MCF 10A (cell line): ENCODE data around the gene KRT38. TPM values are rescaled to one million over a fixed set of nuclear protein-coding genes. Genes with fewer than 3 reads are reported as not detected.

Source experiments
- BruUV-seq: library from RNA; stranded (reverse); fragments of 400-500 nt; replicated peaks from 2 replicates; lab custom pipeline; 2021; lab: Mats Ljungman, UMichigan
- CTCF ChIA-PET: fragments of 300-600 bp; sonication (Branson Sonifier 250); formaldehyde crosslinking; extraction: SDS; loops from one replicate; lab custom pipeline; 2021; ENCODE audit warnings: antibody characterized with exemption, inconsistent platforms; lab: Yijun Ruan, JAX
- POLR2A ChIA-PET: fragments of 300-600, 350-650 bp; sonication (Branson Sonifier 250); formaldehyde crosslinking; extraction: SDS; loops from one replicate; lab custom pipeline; 2020; ENCODE audit warnings: antibody characterized with exemption, inconsistent platforms; lab: Yijun Ruan, JAX
- DNase-seq: peaks from one replicate; pipeline ENCODE4 v3.0.0-alpha.2; 2018; ENCODE audit not compliant: unreplicated experiment
- H3K27ac Mint-ChIP-seq: one replicate; pipeline ENCODE4 v1.8.0; 2022; ENCODE audit warnings: mild to moderate bottlenecking, low read depth, mixed read lengths; ENCODE audit not compliant: unreplicated experiment
- H3K27me3 Mint-ChIP-seq: one replicate; pipeline ENCODE4 v1.8.0; 2022; ENCODE audit warnings: mixed read lengths; ENCODE audit not compliant: insufficient read depth, unreplicated experiment
- H3K36me3 Mint-ChIP-seq: one replicate; pipeline ENCODE4 v1.8.0; 2022; ENCODE audit warnings: mild to moderate bottlenecking, moderate library complexity, mixed read lengths; ENCODE audit not compliant: insufficient read depth, unreplicated experiment
- H3K4me1 Mint-ChIP-seq: one replicate; pipeline ENCODE4 v1.8.0; 2022; ENCODE audit warnings: mixed read lengths; ENCODE audit not compliant: insufficient read depth, unreplicated experiment
- H3K4me3 Mint-ChIP-seq: one replicate; pipeline ENCODE4 v1.8.0; 2022; ENCODE audit warnings: mild to moderate bottlenecking, moderate library complexity, mixed read lengths; ENCODE audit not compliant: unreplicated experiment
- H3K9me3 Mint-ChIP-seq: one replicate; pipeline ENCODE4 v1.8.0; 2022; ENCODE audit warnings: mixed read lengths; ENCODE audit not compliant: unreplicated experiment
- CTCF ChIP-seq: fragments of 200-600 bp; IDR thresholded peaks from one replicate; pipeline ENCODE4 v1.8.0; 2022; ENCODE audit warnings: antibody characterized with exemption, mild to moderate bottlenecking; ENCODE audit not compliant: unreplicated experiment
- intact Hi-C: fragments of 100-400 bp; cut with micrococcal nuclease; formaldehyde crosslinking; loops from 2 replicates; pipeline ENCODE4 v1.14.1; 2022
- total RNA-seq: library from RNA; stranded (reverse); gene quantifications from 2 replicates; pipeline ENCODE4 v1.2.3, GENCODE V29; 2022

Gene KRT38
- total RNA-seq, 1 experiment from 2014 or later = not detected

- no peak for DNase-seq
- Mint-ChIP-seq H3K27ac (no peak overlapping the region), H3K4me3 (no peak overlapping the region), H3K4me1 (no peaks in the 10 kb centered on the region), H3K27me3 (no peaks in the 10 kb centered on the region), H3K9me3 (no peaks in the 10 kb centered on the region), H3K36me3 (peaks cover 5% of the 10 kb centered on the region)
- POLR2A ChIA-PET = interaction anchor here (0.6 to 0.8 kb wide), 2 partner anchors 10 to 54 kb away, joined by 3 read pairs; no protein-coding TSS in a partner anchor
- BruUV-seq = no TSS peak
- intact Hi-C loops = no loop called here
- no peak for TF ChIP-seq CTCF
- CTCF ChIA-PET = interaction anchor here (0.6 kb wide), 1 partner anchor 64 kb away, joined by 3 read pairs; no protein-coding TSS in a partner anchor
Measured at GRCh38 chr17:41393294-41393693, 47.5 kb downstream of the KRT38 start.

- peaks cover 5% of the 10 kb centered on the region for H3K36me3 Mint-ChIP-seq
- no peaks in the 10 kb centered on the region for H3K4me1 Mint-ChIP-seq
- no TSS peak for BruUV-seq
- no peak for TF ChIP-seq CTCF
- H3K27ac Mint-ChIP-seq = no peak overlapping the region
- intact Hi-C loops = no loop called here
- no peak for DNase-seq
- ChIA-PET CTCF (interaction anchor here (0.9 kb wide), 1 partner anchor 26 kb away, joined by 3 read pairs; no protein-coding TSS in a partner anchor), POLR2A (no interaction called here)
- H3K9me3 Mint-ChIP-seq = no peaks in the 10 kb centered on the region
- H3K4me3 Mint-ChIP-seq = no peak overlapping the region
- H3K27me3 Mint-ChIP-seq = no peaks in the 10 kb centered on the region
Measured at GRCh38 chr17:41392278-41392677, 48.5 kb downstream of the KRT38 start.

- no TSS peak for BruUV-seq
- Mint-ChIP-seq H3K36me3 (peaks cover 5% of the 10 kb centered on the region), H3K4me3 (no peak overlapping the region), H3K27ac (no peak overlapping the region), H3K4me1 (no peaks in the 10 kb centered on the region), H3K9me3 (peaks cover 4% of the 10 kb centered on the region), H3K27me3 (no peaks in the 10 kb centered on the region)
- POLR2A ChIA-PET = interaction anchor here (1.7 kb wide), 1 partner anchor 12 kb away, joined by 6 read pairs; no protein-coding TSS in a partner anchor
- intact Hi-C loops = no loop called here
- no peak for DNase-seq
- no peak for TF ChIP-seq CTCF
- CTCF ChIA-PET = interaction anchor here (0.5 kb wide), 1 partner anchor 302 kb away, joined by 4 read pairs; no protein-coding TSS in a partner anchor
Measured at GRCh38 chr17:41391535-41391934, 49.2 kb downstream of the KRT38 start.

- Mint-ChIP-seq H3K4me1 (no peaks in the 10 kb centered on the region), H3K36me3 (peaks cover 5% of the 10 kb centered on the region), H3K27ac (no peak overlapping the region), H3K27me3 (no peaks in the 10 kb centered on the region), H3K4me3 (no peak overlapping the region), H3K9me3 (peaks cover 8% of the 10 kb centered on the region)
- intact Hi-C loops = no loop called here
- CTCF ChIA-PET = interaction anchor here (1.4 kb wide), 1 partner anchor 13 kb away, joined by 8 read pairs; no protein-coding TSS in a partner anchor
- no peak for DNase-seq
- BruUV-seq = no TSS peak
- POLR2A ChIA-PET = interaction anchor here (0.7 to 1.7 kb wide), 4 partner anchors 8 to 27 kb away, joined by 3 to 6 read pairs (median 4); partner anchors contain the start of gene KRT34
- no peak for TF ChIP-seq CTCF
Measured at GRCh38 chr17:41390411-41390938, 50.3 kb downstream of the KRT38 start.
